ENCODE data around the gene ACOX3. TPM values are rescaled to one million over a fixed set of nuclear protein-coding genes. Genes with fewer than 3 reads are reported as not detected.
A peak's percentile ranks its signal among the peaks of the same experiment; 100 is the strongest.
"Not testable (repeated sequence)": the region's sequence is repeated elsewhere in the genome, so short reads cannot be mapped to it uniquely, and the experiment has no call there.

ACOX3 gene
- total RNA-seq (ENCODE audit: unreplicated experiment), result 23.8 TPM
- long read RNA-seq, transcript ACOX3-203 (18 exons, 2,253 nt), result major isoform, 6 of 14 reads
- long read RNA-seq, partial matches to known transcripts, result 4 of 14 reads
- long read RNA-seq, other reads (novel, unspliced or antisense), result 3 of 14 reads

DNA sequence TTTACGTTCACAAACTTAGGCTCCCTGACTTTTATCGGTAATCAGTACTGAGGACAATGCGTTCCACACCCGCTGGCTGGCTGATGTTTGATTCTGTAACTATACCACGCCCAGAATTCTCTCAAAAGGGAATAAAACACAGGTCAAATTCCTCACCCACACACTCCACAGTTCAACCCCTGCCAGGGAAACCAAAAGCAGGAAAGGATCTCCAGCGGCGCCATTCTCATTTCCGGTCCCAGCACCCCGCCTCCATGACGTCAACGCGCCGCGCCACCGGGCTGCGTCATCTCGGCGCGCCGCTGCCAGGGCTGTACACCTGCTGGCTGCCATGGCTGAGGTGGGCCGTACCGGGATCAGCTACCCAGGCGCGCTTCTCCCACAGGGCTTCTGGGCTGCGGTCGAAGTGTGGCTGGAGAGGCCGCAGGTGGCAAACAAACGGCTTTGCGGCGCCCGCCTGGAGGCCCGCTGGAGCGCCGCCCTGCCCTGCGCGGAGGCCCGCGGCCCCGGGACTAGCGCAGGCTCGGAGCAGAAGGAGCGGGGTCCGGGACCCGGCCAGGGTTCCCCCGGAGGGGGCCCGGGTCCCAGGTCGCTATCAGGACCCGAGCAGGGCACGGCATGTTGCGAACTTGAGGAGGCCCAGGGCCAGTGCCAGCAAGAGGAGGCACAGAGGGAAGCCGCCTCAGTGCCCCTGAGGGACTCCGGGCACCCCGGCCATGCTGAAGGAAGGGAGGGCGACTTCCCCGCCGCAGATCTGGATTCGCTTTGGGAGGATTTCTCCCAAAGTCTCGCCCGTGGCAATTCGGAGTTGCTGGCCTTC is at the start of gene ACOX3, which contains the start of gene TRMT44:
Gene ACOX3, minus strand, starts transcription at position 232 of the 820 bp plus-strand sequence. CDS start 24,202 bp downstream, outside the sequence.
Gene TRMT44, plus strand, starts transcription at position 286 of the 820 bp plus-strand sequence. Its CDS starts 46 bp downstream, at position 332.
- DNase-seq, result peak; percentile 96
- Mint-ChIP-seq H3K4me3 (ENCODE audit: unreplicated experiment) (peak within 1 kb of the TSS; percentile 98), H3K27ac (ENCODE audit: unreplicated experiment) (peak within 1 kb of the TSS; percentile 96), H3K27me3 (ENCODE audit: unreplicated experiment) (peaks cover 6% of the 10 kb centered on the region), H3K4me1 (ENCODE audit: low read depth, unreplicated experiment) (peaks cover 30% of the 10 kb centered on the region), H3K36me3 (ENCODE audit: unreplicated experiment) (no peaks in the 10 kb centered on the region), H3K9me3 (ENCODE audit: unreplicated experiment) (peaks cover 11% of the 10 kb centered on the region)
- TF ChIP-seq, protein P1, sequence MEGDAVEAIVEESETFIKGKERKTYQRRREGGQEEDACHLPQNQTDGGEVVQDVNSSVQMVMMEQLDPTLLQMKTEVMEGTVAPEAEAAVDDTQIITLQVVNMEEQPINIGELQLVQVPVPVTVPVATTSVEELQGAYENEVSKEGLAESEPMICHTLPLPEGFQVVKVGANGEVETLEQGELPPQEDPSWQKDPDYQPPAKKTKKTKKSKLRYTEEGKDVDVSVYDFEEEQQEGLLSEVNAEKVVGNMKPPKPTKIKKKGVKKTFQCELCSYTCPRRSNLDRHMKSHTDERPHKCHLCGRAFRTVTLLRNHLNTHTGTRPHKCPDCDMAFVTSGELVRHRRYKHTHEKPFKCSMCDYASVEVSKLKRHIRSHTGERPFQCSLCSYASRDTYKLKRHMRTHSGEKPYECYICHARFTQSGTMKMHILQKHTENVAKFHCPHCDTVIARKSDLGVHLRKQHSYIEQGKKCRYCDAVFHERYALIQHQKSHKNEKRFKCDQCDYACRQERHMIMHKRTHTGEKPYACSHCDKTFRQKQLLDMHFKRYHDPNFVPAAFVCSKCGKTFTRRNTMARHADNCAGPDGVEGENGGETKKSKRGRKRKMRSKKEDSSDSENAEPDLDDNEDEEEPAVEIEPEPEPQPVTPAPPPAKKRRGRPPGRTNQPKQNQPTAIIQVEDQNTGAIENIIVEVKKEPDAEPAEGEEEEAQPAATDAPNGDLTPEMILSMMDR (IDR thresholded peaks at IDR 0.05; ENCODE audit: partially characterized antibody, unreplicated experiment), result no peak

DNA sequence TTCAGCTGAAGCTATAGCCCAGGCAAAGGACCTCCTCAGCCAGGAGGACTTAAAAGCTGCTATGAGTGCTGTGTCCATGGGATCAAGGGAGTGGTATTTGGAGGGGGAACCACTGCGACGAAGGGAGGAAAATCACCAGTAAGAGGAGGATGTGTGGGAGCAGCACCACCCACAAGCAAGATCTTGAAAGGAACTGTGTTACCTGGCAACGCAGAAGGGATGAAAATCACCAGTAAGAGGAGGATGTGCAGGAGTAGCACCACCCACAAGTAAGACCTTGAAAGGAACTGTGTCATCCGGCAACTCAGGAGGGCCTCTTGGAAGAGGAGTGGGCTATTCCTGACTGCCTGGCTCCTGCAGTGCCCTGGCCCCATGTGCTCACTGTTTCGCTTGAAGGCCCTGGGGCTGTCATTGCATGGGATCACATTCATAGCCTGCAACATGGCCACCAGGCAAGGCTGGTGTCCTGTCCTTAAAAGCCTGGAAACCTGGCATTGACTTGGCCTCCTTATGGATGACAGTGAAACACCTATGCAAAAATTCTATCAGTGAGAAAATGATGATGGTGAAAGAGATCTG is 48.4 kb upstream of the ACOX3 start:
- TF ChIP-seq, protein P1 (IDR thresholded peaks at IDR 0.05; ENCODE audit: partially characterized antibody, unreplicated experiment), result no peak
- Mint-ChIP-seq H3K36me3 (ENCODE audit: unreplicated experiment) (peaks cover 22% of the 10 kb centered on the region), H3K27ac (ENCODE audit: unreplicated experiment) (no peak overlapping the region), H3K9me3 (ENCODE audit: unreplicated experiment) (peaks cover 5% of the 10 kb centered on the region), H3K4me1 (ENCODE audit: low read depth, unreplicated experiment) (peaks cover 12% of the 10 kb centered on the region), H3K27me3 (ENCODE audit: unreplicated experiment) (peaks cover 7% of the 10 kb centered on the region), H3K4me3 (ENCODE audit: unreplicated experiment) (no peak overlapping the region)
- no peak for DNase-seq

DNA sequence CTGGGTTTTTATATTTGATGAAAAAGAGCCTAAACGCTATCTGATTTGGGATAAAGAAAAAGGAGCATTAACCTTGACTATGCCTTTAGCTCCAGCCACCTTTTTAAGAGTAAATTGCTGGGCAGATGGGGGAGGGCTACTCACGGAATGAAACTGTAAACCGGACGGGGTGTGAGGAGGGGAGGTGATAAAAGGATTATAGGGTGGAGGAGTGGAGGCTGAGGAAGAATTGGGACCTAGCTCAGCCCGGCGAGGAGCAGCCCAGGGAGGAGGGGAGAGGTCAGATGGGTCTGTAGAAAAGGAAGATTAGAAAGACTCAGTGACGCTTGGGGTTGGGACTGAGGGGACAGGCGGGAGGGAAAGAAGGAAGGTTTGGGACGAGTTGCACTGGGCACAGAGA is 46.1 kb upstream of the ACOX3 start:
- H3K27ac Mint-ChIP-seq (ENCODE audit: unreplicated experiment); H3K27me3 Mint-ChIP-seq (ENCODE audit: unreplicated experiment); H3K4me3 Mint-ChIP-seq (ENCODE audit: unreplicated experiment); DNase-seq; H3K9me3 Mint-ChIP-seq (ENCODE audit: unreplicated experiment): not testable (repeated sequence)
- Mint-ChIP-seq H3K4me1 (ENCODE audit: low read depth, unreplicated experiment) (peaks cover 12% of the 10 kb centered on the region), H3K36me3 (ENCODE audit: unreplicated experiment) (peaks cover 22% of the 10 kb centered on the region)

- Mint-ChIP-seq H3K9me3 (ENCODE audit: unreplicated experiment) (peaks cover 2% of the 10 kb centered on the region), H3K4me3 (ENCODE audit: unreplicated experiment) (no peak overlapping the region), H3K4me1 (ENCODE audit: low read depth, unreplicated experiment) (peaks cover 17% of the 10 kb centered on the region), H3K36me3 (ENCODE audit: unreplicated experiment) (no peaks in the 10 kb centered on the region), H3K27ac (ENCODE audit: unreplicated experiment) (no peak overlapping the region), H3K27me3 (ENCODE audit: unreplicated experiment) (no peaks in the 10 kb centered on the region)
- no peak for DNase-seq
- TF ChIP-seq, protein P1 (IDR thresholded peaks at IDR 0.05; ENCODE audit: partially characterized antibody, unreplicated experiment), result no peak
Measured at GRCh38 chr4:8480221-8480620, 39.7 kb upstream of the ACOX3 start.

DNA sequence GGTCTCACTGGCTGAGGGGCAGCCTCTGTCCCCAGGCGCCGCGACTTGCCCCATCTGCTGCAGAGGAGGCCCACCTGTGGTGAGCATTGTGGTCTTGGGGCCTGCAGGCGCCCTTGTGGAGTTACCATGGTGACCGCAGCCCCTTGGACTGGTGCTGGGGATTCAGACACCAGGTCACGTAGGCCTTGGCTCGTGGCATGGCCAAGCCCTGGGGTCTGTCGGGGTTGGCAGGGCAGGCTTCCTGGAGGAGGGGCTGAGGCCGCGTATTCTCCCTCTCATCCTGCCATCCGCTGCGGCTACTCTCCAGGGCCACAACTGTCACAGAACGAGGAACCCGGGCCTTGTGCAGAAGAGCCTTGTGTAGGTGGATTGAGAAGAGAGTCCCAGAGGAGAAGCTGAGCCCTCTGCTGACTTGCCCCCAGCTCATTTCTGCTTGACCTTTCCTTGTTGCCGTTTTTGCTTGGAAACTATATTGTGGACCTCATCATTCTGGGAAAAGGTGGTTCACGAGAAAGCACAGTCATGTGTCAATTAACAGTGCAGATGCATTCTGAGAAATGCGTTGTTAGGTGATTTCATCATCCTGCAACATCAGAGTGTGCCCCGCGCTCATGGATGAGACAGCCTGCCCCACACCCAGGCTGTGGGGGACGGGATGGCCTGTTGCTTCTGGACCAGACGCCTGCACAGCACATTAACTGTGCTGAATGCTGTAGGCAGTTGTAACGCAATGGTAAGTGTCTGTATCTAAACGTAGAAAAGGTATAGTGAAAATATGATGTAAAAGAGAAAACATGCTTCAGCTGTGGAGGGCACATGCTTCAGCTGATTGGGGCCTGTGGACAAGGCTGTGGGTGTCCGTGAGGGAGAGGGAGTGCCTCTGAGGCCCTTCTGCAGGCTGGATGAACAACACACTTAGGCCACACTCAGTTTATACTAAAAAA is 38.5 kb upstream of the ACOX3 start:
- H3K27me3 Mint-ChIP-seq (ENCODE audit: unreplicated experiment), result peaks cover 1% of the 10 kb centered on the region
- H3K4me3 Mint-ChIP-seq (ENCODE audit: unreplicated experiment), result no peak overlapping the region
- H3K27ac Mint-ChIP-seq (ENCODE audit: unreplicated experiment), result peak overlapping the region; percentile 74
- H3K4me1 Mint-ChIP-seq (ENCODE audit: low read depth, unreplicated experiment), result peaks cover 11% of the 10 kb centered on the region
- no peaks in the 10 kb centered on the region for H3K36me3 Mint-ChIP-seq (ENCODE audit: unreplicated experiment)
- TF ChIP-seq, protein P1 (IDR thresholded peaks at IDR 0.05; ENCODE audit: partially characterized antibody, unreplicated experiment), result no peak
- no peak for DNase-seq
- H3K9me3 Mint-ChIP-seq (ENCODE audit: unreplicated experiment), result peaks cover 2% of the 10 kb centered on the region

Measured in glutamatergic neuron (in vitro differentiated cells).